ENCODE measurements around the gene ACAD8.

GRCh38 chr11:134313379-134313778 lies 60.0 kb downstream of the ACAD8 start:
- TF ChIP-seq POLR2A (IDR thresholded peaks at IDR 0.05) = no peak
- TF ChIP-seq CTCF (IDR thresholded peaks at IDR 0.05) = no peak
- TF ChIP-seq EP300 (IDR thresholded peaks at IDR 0.05) = no peak
